MCF 10A (cell line): Measurements from ENCODE around the gene CCR3. TPM values are rescaled to one million over a fixed set of nuclear protein-coding genes. Genes with fewer than 3 reads are reported as not detected.

Experiments
- BruUV-seq: library from RNA; stranded (reverse); fragments of 400-500 nt; replicated peaks from 2 replicates; lab custom pipeline; 2021; lab: Mats Ljungman, UMichigan
- CTCF ChIA-PET: fragments of 300-600 bp; sonication (Branson Sonifier 250); formaldehyde crosslinking; extraction: SDS; loops from one replicate; lab custom pipeline; 2021; ENCODE audit warnings: antibody characterized with exemption, inconsistent platforms; lab: Yijun Ruan, JAX
- POLR2A ChIA-PET: fragments of 300-600, 350-650 bp; sonication (Branson Sonifier 250); formaldehyde crosslinking; extraction: SDS; loops from one replicate; lab custom pipeline; 2020; ENCODE audit warnings: antibody characterized with exemption, inconsistent platforms; lab: Yijun Ruan, JAX
- DNase-seq: peaks from one replicate; pipeline ENCODE4 v3.0.0-alpha.2; 2018; ENCODE audit not compliant: unreplicated experiment
- H3K27ac Mint-ChIP-seq: one replicate; pipeline ENCODE4 v1.8.0; 2022; ENCODE audit warnings: mild to moderate bottlenecking, low read depth, mixed read lengths; ENCODE audit not compliant: unreplicated experiment
- H3K27me3 Mint-ChIP-seq: one replicate; pipeline ENCODE4 v1.8.0; 2022; ENCODE audit warnings: mixed read lengths; ENCODE audit not compliant: insufficient read depth, unreplicated experiment
- H3K36me3 Mint-ChIP-seq: one replicate; pipeline ENCODE4 v1.8.0; 2022; ENCODE audit warnings: mild to moderate bottlenecking, moderate library complexity, mixed read lengths; ENCODE audit not compliant: insufficient read depth, unreplicated experiment
- H3K4me1 Mint-ChIP-seq: one replicate; pipeline ENCODE4 v1.8.0; 2022; ENCODE audit warnings: mixed read lengths; ENCODE audit not compliant: insufficient read depth, unreplicated experiment
- H3K4me3 Mint-ChIP-seq: one replicate; pipeline ENCODE4 v1.8.0; 2022; ENCODE audit warnings: mild to moderate bottlenecking, moderate library complexity, mixed read lengths; ENCODE audit not compliant: unreplicated experiment
- H3K9me3 Mint-ChIP-seq: one replicate; pipeline ENCODE4 v1.8.0; 2022; ENCODE audit warnings: mixed read lengths; ENCODE audit not compliant: unreplicated experiment
- intact Hi-C: fragments of 100-400 bp; cut with micrococcal nuclease; formaldehyde crosslinking; loops from 2 replicates; pipeline ENCODE4 v1.14.1; 2022
- total RNA-seq: library from RNA; stranded (reverse); gene quantifications from 2 replicates; pipeline ENCODE4 v1.2.3, GENCODE V29; 2022
- TF ChIP-seq, protein P1 (sequence below): fragments of 200-600 bp; IDR thresholded peaks from one replicate; pipeline ENCODE4 v1.8.0; 2022; ENCODE audit warnings: antibody characterized with exemption, mild to moderate bottlenecking; ENCODE audit not compliant: unreplicated experiment

Gene CCR3
- total RNA-seq, 1 experiment from 2014 or later, result not detected

DNA sequence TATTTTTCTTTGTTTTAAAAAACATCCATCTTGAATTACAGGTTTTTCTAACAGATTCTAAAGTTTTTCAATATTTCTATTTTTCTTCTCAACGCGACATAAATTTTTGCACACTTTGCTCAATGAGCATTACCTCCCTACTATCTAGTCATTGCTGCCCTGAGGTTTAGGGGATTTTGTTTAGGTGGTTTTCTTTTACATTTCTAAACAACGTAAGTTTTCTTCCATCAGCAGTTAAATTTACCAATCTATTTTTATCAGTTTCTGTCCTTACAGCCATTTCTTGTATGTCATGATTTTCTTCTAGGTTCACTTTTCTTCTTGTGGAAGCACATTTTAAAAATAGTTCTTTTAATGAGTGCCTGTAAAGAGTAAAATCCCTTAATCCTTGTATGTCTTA, 62.5 kb downstream of the CCR3 start:
- peaks cover 24% of the 10 kb centered on the region for H3K27me3 Mint-ChIP-seq

GRCh38 chr3:46312991-46313390, 70.7 kb downstream of the CCR3 start:
- H3K27ac Mint-ChIP-seq, result peak overlapping the region; percentile 74
- BruUV-seq, result no TSS peak
- peak; percentile 96 for DNase-seq
- no peak overlapping the region for H3K4me3 Mint-ChIP-seq
- TF ChIP-seq, protein P1, sequence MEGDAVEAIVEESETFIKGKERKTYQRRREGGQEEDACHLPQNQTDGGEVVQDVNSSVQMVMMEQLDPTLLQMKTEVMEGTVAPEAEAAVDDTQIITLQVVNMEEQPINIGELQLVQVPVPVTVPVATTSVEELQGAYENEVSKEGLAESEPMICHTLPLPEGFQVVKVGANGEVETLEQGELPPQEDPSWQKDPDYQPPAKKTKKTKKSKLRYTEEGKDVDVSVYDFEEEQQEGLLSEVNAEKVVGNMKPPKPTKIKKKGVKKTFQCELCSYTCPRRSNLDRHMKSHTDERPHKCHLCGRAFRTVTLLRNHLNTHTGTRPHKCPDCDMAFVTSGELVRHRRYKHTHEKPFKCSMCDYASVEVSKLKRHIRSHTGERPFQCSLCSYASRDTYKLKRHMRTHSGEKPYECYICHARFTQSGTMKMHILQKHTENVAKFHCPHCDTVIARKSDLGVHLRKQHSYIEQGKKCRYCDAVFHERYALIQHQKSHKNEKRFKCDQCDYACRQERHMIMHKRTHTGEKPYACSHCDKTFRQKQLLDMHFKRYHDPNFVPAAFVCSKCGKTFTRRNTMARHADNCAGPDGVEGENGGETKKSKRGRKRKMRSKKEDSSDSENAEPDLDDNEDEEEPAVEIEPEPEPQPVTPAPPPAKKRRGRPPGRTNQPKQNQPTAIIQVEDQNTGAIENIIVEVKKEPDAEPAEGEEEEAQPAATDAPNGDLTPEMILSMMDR, result no peak
- H3K36me3 Mint-ChIP-seq, result no peaks in the 10 kb centered on the region
- H3K27me3 Mint-ChIP-seq, result peaks cover 13% of the 10 kb centered on the region
- no peaks in the 10 kb centered on the region for H3K9me3 Mint-ChIP-seq
- ChIA-PET POLR2A (interaction anchor here (0.6 to 3.1 kb wide), 15 partner anchors 10 to 490 kb away, joined by 3 to 19 read pairs (median 5); no protein-coding TSS in a partner anchor), CTCF (interaction anchor here (0.6 kb wide), 1 partner anchor 65 kb away, joined by 3 read pairs; no protein-coding TSS in a partner anchor)
- intact Hi-C loops, result no loop called here
- H3K4me1 Mint-ChIP-seq, result peaks cover 19% of the 10 kb centered on the region

More for the DNA sequence above, 62.5 kb downstream of the CCR3 start:
- POLR2A ChIA-PET, result interaction anchor here (2.8 kb wide), 1 partner anchor 8 kb away, joined by 11 read pairs; no protein-coding TSS in a partner anchor
- TF ChIP-seq, protein P1, result no peak
- intact Hi-C loops, result no loop called here
- H3K27ac Mint-ChIP-seq, result no peak overlapping the region
- H3K4me3 Mint-ChIP-seq, result no peak overlapping the region
- no peaks in the 10 kb centered on the region for H3K36me3 Mint-ChIP-seq
- no peaks in the 10 kb centered on the region for H3K4me1 Mint-ChIP-seq
- no peak for DNase-seq
- H3K9me3 Mint-ChIP-seq, result no peaks in the 10 kb centered on the region
- BruUV-seq, result no TSS peak
- CTCF ChIA-PET, result no interaction called here

DNA sequence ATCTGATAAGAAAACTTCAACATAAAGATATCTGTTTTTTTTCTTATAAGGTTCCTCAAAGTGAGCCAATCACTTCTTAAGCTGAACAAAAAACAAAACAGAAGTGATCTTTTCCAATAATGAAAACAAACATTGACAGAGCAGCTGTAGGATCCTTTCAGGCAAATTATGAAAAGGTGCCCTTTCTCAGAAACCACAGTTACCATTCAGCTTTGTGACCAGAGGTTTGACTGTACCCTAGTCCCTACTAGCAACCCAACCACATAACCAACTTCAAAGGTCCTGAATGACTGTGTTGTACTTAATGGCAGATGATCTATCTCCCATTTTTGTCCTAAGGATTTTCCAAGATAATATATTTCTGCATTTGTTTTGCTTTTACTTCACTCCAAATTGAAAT, 72.3 kb downstream of the CCR3 start:
- no peak for DNase-seq
- CTCF ChIA-PET, result interaction anchor here (0.6 kb wide), 1 partner anchor 100 kb away, joined by 7 read pairs; no protein-coding TSS in a partner anchor
- no TSS peak for BruUV-seq
- Mint-ChIP-seq H3K4me1 (peaks cover 19% of the 10 kb centered on the region), H3K27ac (no peak overlapping the region), H3K27me3 (peaks cover 3% of the 10 kb centered on the region), H3K4me3 (no peak overlapping the region), H3K9me3 (no peaks in the 10 kb centered on the region), H3K36me3 (no peaks in the 10 kb centered on the region)
- TF ChIP-seq, protein P1, result no peak
- POLR2A ChIA-PET, result interaction anchor here (1.5 kb wide), 1 partner anchor 20 kb away, joined by 14 read pairs; no protein-coding TSS in a partner anchor
- intact Hi-C loops, result no loop called here

- intact Hi-C loops, result no loop called here
- no TSS peak for BruUV-seq
- no peaks in the 10 kb centered on the region for H3K9me3 Mint-ChIP-seq
- ChIA-PET CTCF (no interaction called here), POLR2A (no interaction called here)
- no peaks in the 10 kb centered on the region for H3K36me3 Mint-ChIP-seq
- H3K27me3 Mint-ChIP-seq, result peaks cover 8% of the 10 kb centered on the region
- no peak overlapping the region for H3K4me3 Mint-ChIP-seq
- TF ChIP-seq, protein P1, result no peak
- no peak for DNase-seq
- H3K27ac Mint-ChIP-seq, result no peak overlapping the region
- peaks cover 14% of the 10 kb centered on the region for H3K4me1 Mint-ChIP-seq
Observed at GRCh38 chr3:46316206-46316605, 73.9 kb downstream of the CCR3 start.

Other genes with a start within 250 kb of the CCR3 start
- gene FYCO1, start 246.6 kb upstream of the CCR3 start, total RNA-seq, result 17.0 and 18.4 TPM in 2 replicates
- gene XCR1, start 215.0 kb upstream of the CCR3 start, total RNA-seq, result not detected in 2 replicates
- not detected in 2 replicates for gene CCR1, start 34.1 kb upstream of the CCR3 start, total RNA-seq
- not detected in 2 replicates for gene CCR2, start 111.7 kb downstream of the CCR3 start, total RNA-seq
- gene CCR5, start 128.5 kb downstream of the CCR3 start, total RNA-seq, result not detected in 2 replicates
- gene CCRL2, start 164.8 kb downstream of the CCR3 start, total RNA-seq, result not detected in 2 replicates
- not detected in 2 replicates for gene LTF, start 222.4 kb downstream of the CCR3 start, total RNA-seq